GM13976 (cell line): ENCODE data around the gene ZNF92.
"Not testable (repeated sequence)": the region's sequence is repeated elsewhere in the genome, so short reads cannot be mapped to it uniquely, and the experiment has no call there.

ENCODE experiments used
- DNase-seq: peaks from one replicate; pipeline ENCODE4 v3.0.0; 2012; ENCODE audit warnings: low spot score
- CTCF ChIP-seq: IDR thresholded peaks from 2 replicates; pipeline ENCODE4 v1.5.1; 2012; ENCODE audit warnings: borderline replicate concordance, mild to moderate bottlenecking; ENCODE audit not compliant: insufficient read depth; ENCODE audit errors: extremely low read depth, missing control alignments, control extremely low read depth
- in situ Hi-C: fragments of 300-500 bp; cut with MboI; formaldehyde crosslinking; loops from one replicate; pipeline ENCODE4 v1.12.0; 2022; ENCODE audit warnings: low sequenced_read_pairs, mixed read lengths, inconsistent platforms; ENCODE audit not compliant: unreplicated experiment

The ZNF92 gene

GRCh38 chr7:65441010-65441409, 67.4 kb downstream of the ZNF92 start:
- no peak for TF ChIP-seq CTCF
- DNase-seq = no peak
- in situ Hi-C loops = no loop called here

GRCh38 chr7:65444205-65444842, 70.7 kb downstream of the ZNF92 start:
- in situ Hi-C loops = no loop called here
- no peak for TF ChIP-seq CTCF
- no peak for DNase-seq

GRCh38 chr7:65444899-65445823, 71.5 kb downstream of the ZNF92 start:
- TF ChIP-seq CTCF = no peak
- in situ Hi-C loops = no loop called here
- DNase-seq = no peak

GRCh38 chr7:65447041-65447440, 73.4 kb downstream of the ZNF92 start:
- in situ Hi-C loops, DNase-seq: not testable (repeated sequence)

GRCh38 chr7:65448816-65449504, 75.3 kb downstream of the ZNF92 start:
- DNase-seq = no peak
- in situ Hi-C loops = no loop called here
- TF ChIP-seq CTCF = no peak

DNA sequence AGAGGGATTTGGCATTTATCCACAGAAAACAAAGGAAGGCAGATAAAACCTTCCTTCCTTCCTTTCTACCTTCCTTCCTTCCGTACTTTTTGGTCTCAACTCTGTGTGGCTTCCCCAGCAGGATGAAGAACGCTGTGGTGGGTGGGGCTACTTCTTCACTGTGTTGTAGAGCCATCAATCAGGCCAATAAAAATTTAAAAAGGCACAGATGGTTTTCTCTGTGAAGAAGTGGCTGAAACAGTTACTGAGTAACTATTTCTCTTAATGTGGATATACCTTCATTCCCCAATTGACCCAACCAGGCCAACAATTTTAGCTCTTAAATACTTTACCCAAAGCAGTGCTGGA, 75.8 kb downstream of the ZNF92 start:
- DNase-seq = no peak
- in situ Hi-C loops = no loop called here

More for the DNA sequence above, 75.8 kb downstream of the ZNF92 start:
- no peak for TF ChIP-seq CTCF
